AG04450 (cell line): ENCODE data around the gene TGM3. TPM values are rescaled to one million over a fixed set of nuclear protein-coding genes. Genes with fewer than 3 reads are reported as not detected.

ENCODE experiments used
- CTCF ChIA-PET: fragments of 300-600, 350-600 bp; formaldehyde crosslinking; extraction: SDS; loops from one replicate; lab custom pipeline; 2022; ENCODE audit warnings: antibody characterized with exemption, inconsistent platforms; lab: Charles Lee
- POLR2A ChIA-PET: fragments of 350-600 bp; formaldehyde crosslinking; extraction: SDS; loops from one replicate; lab custom pipeline; 2021; ENCODE audit warnings: antibody characterized with exemption, inconsistent platforms; lab: Yijun Ruan, JAX
- DNase-seq: peaks from one replicate; pipeline ENCODE4 v3.0.0-alpha.2; 2011; ENCODE audit warnings: low read depth, low spot score
- H3K27ac ChIP-seq: one replicate; pipeline ENCODE4 v1.5.1; 2012; ENCODE audit warnings: low read depth, low read length, control low read depth
- H3K27me3 ChIP-seq: one replicate; pipeline ENCODE4 v1.6.0; 2012; ENCODE audit warnings: low read length; ENCODE audit not compliant: control insufficient read depth, insufficient read depth
- H3K4me3 ChIP-seq: 2 replicates; pipeline ENCODE4 v1.5.1; 2011; ENCODE audit warnings: mild to moderate bottlenecking, low read depth, low read length, control low read depth
- H3K9me3 ChIP-seq: 2 replicates; pipeline ENCODE4 v1.5.1; 2012; ENCODE audit warnings: low read length; ENCODE audit not compliant: control insufficient read depth, insufficient read depth
- CTCF ChIP-seq: IDR thresholded peaks from 2 replicates; pipeline ENCODE4 v1.5.1; 2011; ENCODE audit warnings: low read depth, low read length, control low read depth, inconsistent platforms
- polyA plus RNA-seq: library from polyadenylated mRNA; depleted of rRNA; stranded (reverse); fragments of >200 nt; gene quantifications from 2 replicates; pipeline ENCODE4 v1.2.3, GENCODE V29; 2011

Gene TGM3
- polyA plus RNA-seq, 1 experiment, result not detected

- TF ChIP-seq CTCF, result no peak
- POLR2A ChIA-PET, result no interaction called here
- CTCF ChIA-PET, result no interaction called here
- Histone ChIP-seq H3K9me3 (no peaks in the 10 kb centered on the region), H3K4me3 (no peak overlapping the region), H3K27me3 (peaks cover 6% of the 10 kb centered on the region), H3K27ac (no peak overlapping the region)
- no peak for DNase-seq
Measured at GRCh38 chr20:2276015-2276414, 19.8 kb upstream of the TGM3 start.

- CTCF ChIA-PET, result interaction anchor here (0.6 kb wide), 1 partner anchor 517 kb away, joined by 3 read pairs; no protein-coding TSS in a partner anchor
- H3K27me3 ChIP-seq, result peaks cover 4% of the 10 kb centered on the region
- H3K27ac ChIP-seq, result no peak overlapping the region
- POLR2A ChIA-PET, result no interaction called here
- H3K9me3 ChIP-seq, result no peaks in the 10 kb centered on the region
- DNase-seq, result no peak
- TF ChIP-seq CTCF, result no peak
- no peak overlapping the region for H3K4me3 ChIP-seq
Measured at GRCh38 chr20:2279253-2279779, 16.5 kb upstream of the TGM3 start.

DNA sequence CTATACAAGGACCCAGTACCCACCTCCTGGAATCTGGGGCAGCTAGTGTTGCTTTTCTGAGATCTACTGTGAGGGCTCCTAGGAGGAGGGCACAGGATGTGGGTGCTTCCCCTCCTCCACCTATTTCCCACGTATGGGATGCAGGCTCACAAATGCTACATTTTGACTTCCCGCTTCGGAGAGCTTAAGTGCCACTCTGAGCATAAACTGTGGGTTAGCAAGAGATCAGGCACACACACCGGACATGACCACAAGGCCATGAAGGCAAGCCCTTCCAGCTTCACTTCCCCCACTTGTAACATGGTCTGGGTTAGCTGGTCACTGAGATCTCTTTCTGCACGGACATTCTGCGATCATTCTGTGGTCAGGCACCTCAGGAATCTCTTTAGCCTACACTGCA is 15.7 kb upstream of the TGM3 start:
- CTCF ChIA-PET, result interaction anchor here (0.6 kb wide), 1 partner anchor 518 kb away, joined by 3 read pairs; no protein-coding TSS in a partner anchor

GRCh38 chr20:2281563-2281962 is 14.2 kb upstream of the TGM3 start:
- POLR2A ChIA-PET, result no interaction called here
- H3K27me3 ChIP-seq, result peaks cover 3% of the 10 kb centered on the region
- no peak for TF ChIP-seq CTCF
- no peak overlapping the region for H3K27ac ChIP-seq
- H3K4me3 ChIP-seq, result no peak overlapping the region
- H3K9me3 ChIP-seq, result no peaks in the 10 kb centered on the region
- DNase-seq, result no peak
- CTCF ChIA-PET, result no interaction called here

More for the DNA sequence above, 15.7 kb upstream of the TGM3 start:
- Histone ChIP-seq H3K27me3 (peaks cover 3% of the 10 kb centered on the region), H3K4me3 (no peak overlapping the region), H3K27ac (no peak overlapping the region), H3K9me3 (no peaks in the 10 kb centered on the region)
- DNase-seq, result no peak
- POLR2A ChIA-PET, result no interaction called here
- no peak for TF ChIP-seq CTCF

- peaks cover 3% of the 10 kb centered on the region for H3K27me3 ChIP-seq
- H3K4me3 ChIP-seq, result no peak overlapping the region
- no peak overlapping the region for H3K27ac ChIP-seq
- CTCF ChIA-PET, result no interaction called here
- no peaks in the 10 kb centered on the region for H3K9me3 ChIP-seq
- no peak for TF ChIP-seq CTCF
- no peak for DNase-seq
- POLR2A ChIA-PET, result no interaction called here
Measured at GRCh38 chr20:2282181-2282580, 13.6 kb upstream of the TGM3 start.
